Neural cell (in vitro differentiated cells): ENCODE data around the gene OR7G1. TPM values are rescaled to one million over a fixed set of nuclear protein-coding genes. Genes with fewer than 3 reads are reported as not detected.

Source experiments
- H2AFZ ChIP-seq: fragments of 200-600, 300-800 bp; sonication (generic), shearing (Covaris generic); 2 replicates; pipeline ENCODE4 v1.6.0; 2014; ENCODE audit warnings: low read depth, mild to moderate bottlenecking, antibody characterized with exemption, low read length, moderate library complexity
- H3F3A ChIP-seq: fragments of 200-600 bp; shearing (Covaris generic); 2 replicates; pipeline ENCODE4 v1.6.1; 2016; ENCODE audit warnings: mild to moderate bottlenecking, moderate library complexity, mixed read lengths, antibody characterized with exemption, low read length; ENCODE audit not compliant: insufficient read depth, poor library complexity, severe bottlenecking
- H3K27ac ChIP-seq: fragments of 200-600, 300-800 bp; sonication (generic), shearing (Covaris generic); 2 replicates; pipeline ENCODE4 v1.5.1; 2014; ENCODE audit warnings: mild to moderate bottlenecking, low read length, moderate library complexity
- H3K27me3 ChIP-seq: fragments of 300-800, 200-600 bp; sonication (generic), shearing (Covaris generic); 2 replicates; pipeline ENCODE4 v1.6.0; 2014; ENCODE audit warnings: mild to moderate bottlenecking, low read depth, low read length, moderate library complexity; ENCODE audit not compliant: insufficient read depth
- H3K36me3 ChIP-seq: fragments of 300-800, 200-600 bp; sonication (generic), shearing (Covaris generic); 2 replicates; pipeline ENCODE4 v1.5.1; 2014; ENCODE audit warnings: mild to moderate bottlenecking, antibody characterized with exemption, low read length, moderate library complexity; ENCODE audit not compliant: insufficient read depth
- H3K4me2 ChIP-seq: fragments of 300-800, 200-600 bp; sonication (generic), shearing (Covaris generic); 2 replicates; pipeline ENCODE4 v1.6.0; 2014; ENCODE audit warnings: mild to moderate bottlenecking, low read length
- H3K4me3 ChIP-seq: fragments of 300-800, 200-600 bp; sonication (generic), shearing (Covaris generic); 2 replicates; pipeline ENCODE4 v1.5.1; 2014; ENCODE audit warnings: mild to moderate bottlenecking, low read length, moderate library complexity
- H3K79me2 ChIP-seq: fragments of 200-600 bp; shearing (Covaris generic); replicated peaks from 2 replicates; pipeline ENCODE4 v1.6.0; 2014; ENCODE audit warnings: mild to moderate bottlenecking, low read length, moderate library complexity; ENCODE audit not compliant: insufficient read depth
- H3K9ac ChIP-seq: fragments of 300-800, 200-600 bp; sonication (generic), shearing (Covaris generic); 2 replicates; pipeline ENCODE4 v1.6.1; 2016; ENCODE audit warnings: mild to moderate bottlenecking, low read length, mixed read lengths
- H3K9me2 ChIP-seq: fragments of 200-600 bp; shearing (Covaris generic); 2 replicates; pipeline ENCODE4 v1.6.1; 2016; ENCODE audit warnings: mild to moderate bottlenecking, low read length, mixed read lengths; ENCODE audit not compliant: insufficient read depth
- H3K9me3 ChIP-seq: fragments of 200-600, 300-800 bp; sonication (generic), shearing (Covaris generic); 2 replicates; pipeline ENCODE4 v1.6.1; 2016; ENCODE audit warnings: mild to moderate bottlenecking, mixed run types, low read length, moderate library complexity, mixed read lengths
- H4K20me1 ChIP-seq: fragments of 200-600 bp; shearing (Covaris generic); 2 replicates; pipeline ENCODE4 v1.6.1; 2016; ENCODE audit warnings: mild to moderate bottlenecking, mixed run types; ENCODE audit not compliant: insufficient read depth
- EP300 ChIP-seq: fragments of 450-650 bp; conservative IDR thresholded peaks from 2 replicates; pipeline ENCODE4 v1.6.1; 2014; ENCODE audit warnings: antibody characterized with exemption, mild to moderate bottlenecking, moderate library complexity; ENCODE audit not compliant: poor library complexity, severe bottlenecking
- EZH2 ChIP-seq: fragments of 200-600, 300-800 bp; shearing (Covaris generic), sonication (generic); IDR thresholded peaks from 2 replicates; pipeline ENCODE4 v1.6.1; 2014; ENCODE audit warnings: antibody characterized with exemption, low read length, borderline replicate concordance, mild to moderate bottlenecking; ENCODE audit not compliant: insufficient read depth, poor library complexity, severe bottlenecking
- MXI1 ChIP-seq: fragments of 450-650 bp; conservative IDR thresholded peaks from 2 replicates; pipeline ENCODE4 v1.6.1; 2014; ENCODE audit warnings: antibody characterized with exemption, mild to moderate bottlenecking; ENCODE audit not compliant: poor library complexity, severe bottlenecking
- POLR2AphosphoS5 ChIP-seq: IDR thresholded peaks from 2 replicates; pipeline ENCODE4 v1.6.1; 2012
- RAD21 ChIP-seq: fragments of 450-650 bp; conservative IDR thresholded peaks from 2 replicates; pipeline ENCODE4 v1.6.1; 2014; ENCODE audit warnings: antibody characterized with exemption, mild to moderate bottlenecking, moderate library complexity
- REST ChIP-seq: IDR thresholded peaks from 2 replicates; pipeline ENCODE4 v1.6.1; 2012; ENCODE audit warnings: borderline replicate concordance
- SMC3 ChIP-seq: fragments of 450-650 bp; conservative IDR thresholded peaks from 2 replicates; pipeline ENCODE4 v1.6.1; 2014; ENCODE audit warnings: antibody characterized with exemption, mild to moderate bottlenecking, moderate library complexity; ENCODE audit not compliant: poor library complexity
- TAF1 ChIP-seq: IDR thresholded peaks from 2 replicates; pipeline ENCODE4 v1.6.1; 2012; ENCODE audit warnings: low read depth
- polyA plus RNA-seq: library from polyadenylated mRNA; depleted of rRNA; stranded (reverse); fragments of >200 nt; gene quantifications from 2 replicates; pipeline ENCODE4 v1.2.3, GENCODE V29; 2014
- TF ChIP-seq, protein P1 (sequence below): fragments of 450-650 bp; IDR thresholded peaks from 2 replicates; pipeline ENCODE4 v1.5.1; 2014; ENCODE audit warnings: antibody characterized with exemption, mild to moderate bottlenecking, moderate library complexity; ENCODE audit not compliant: poor library complexity, severe bottlenecking

Gene OR7G1
- polyA plus RNA-seq, 1 donor from 2014 or later, result not detected

GRCh38 chr19:9128171-9128570 is 12.6 kb upstream of the OR7G1 start:
- no peak overlapping the region for H3K4me2 ChIP-seq
- H3K27me3 ChIP-seq, result no peaks in the 10 kb centered on the region
- no peaks in the 10 kb centered on the region for H3K9me3 ChIP-seq
- H4K20me1 ChIP-seq, result no peaks in the 10 kb centered on the region
- no peaks in the 10 kb centered on the region for H3K79me2 ChIP-seq
- H3F3A ChIP-seq, result no peaks in the 10 kb centered on the region
- no peak overlapping the region for H3K4me3 ChIP-seq
- TF ChIP-seq, protein P1, sequence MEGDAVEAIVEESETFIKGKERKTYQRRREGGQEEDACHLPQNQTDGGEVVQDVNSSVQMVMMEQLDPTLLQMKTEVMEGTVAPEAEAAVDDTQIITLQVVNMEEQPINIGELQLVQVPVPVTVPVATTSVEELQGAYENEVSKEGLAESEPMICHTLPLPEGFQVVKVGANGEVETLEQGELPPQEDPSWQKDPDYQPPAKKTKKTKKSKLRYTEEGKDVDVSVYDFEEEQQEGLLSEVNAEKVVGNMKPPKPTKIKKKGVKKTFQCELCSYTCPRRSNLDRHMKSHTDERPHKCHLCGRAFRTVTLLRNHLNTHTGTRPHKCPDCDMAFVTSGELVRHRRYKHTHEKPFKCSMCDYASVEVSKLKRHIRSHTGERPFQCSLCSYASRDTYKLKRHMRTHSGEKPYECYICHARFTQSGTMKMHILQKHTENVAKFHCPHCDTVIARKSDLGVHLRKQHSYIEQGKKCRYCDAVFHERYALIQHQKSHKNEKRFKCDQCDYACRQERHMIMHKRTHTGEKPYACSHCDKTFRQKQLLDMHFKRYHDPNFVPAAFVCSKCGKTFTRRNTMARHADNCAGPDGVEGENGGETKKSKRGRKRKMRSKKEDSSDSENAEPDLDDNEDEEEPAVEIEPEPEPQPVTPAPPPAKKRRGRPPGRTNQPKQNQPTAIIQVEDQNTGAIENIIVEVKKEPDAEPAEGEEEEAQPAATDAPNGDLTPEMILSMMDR, result no peak
- TF ChIP-seq REST (no peak), EZH2 (no peak), POLR2AphosphoS5 (no peak), RAD21 (no peak), MXI1 (no peak), TAF1 (no peak), EP300 (no peak), SMC3 (no peak)
- H3K36me3 ChIP-seq, result no peaks in the 10 kb centered on the region
- H2AFZ ChIP-seq, result no peak overlapping the region
- no peak overlapping the region for H3K27ac ChIP-seq
- no peak overlapping the region for H3K9ac ChIP-seq
- H3K9me2 ChIP-seq, result no peaks in the 10 kb centered on the region

DNA sequence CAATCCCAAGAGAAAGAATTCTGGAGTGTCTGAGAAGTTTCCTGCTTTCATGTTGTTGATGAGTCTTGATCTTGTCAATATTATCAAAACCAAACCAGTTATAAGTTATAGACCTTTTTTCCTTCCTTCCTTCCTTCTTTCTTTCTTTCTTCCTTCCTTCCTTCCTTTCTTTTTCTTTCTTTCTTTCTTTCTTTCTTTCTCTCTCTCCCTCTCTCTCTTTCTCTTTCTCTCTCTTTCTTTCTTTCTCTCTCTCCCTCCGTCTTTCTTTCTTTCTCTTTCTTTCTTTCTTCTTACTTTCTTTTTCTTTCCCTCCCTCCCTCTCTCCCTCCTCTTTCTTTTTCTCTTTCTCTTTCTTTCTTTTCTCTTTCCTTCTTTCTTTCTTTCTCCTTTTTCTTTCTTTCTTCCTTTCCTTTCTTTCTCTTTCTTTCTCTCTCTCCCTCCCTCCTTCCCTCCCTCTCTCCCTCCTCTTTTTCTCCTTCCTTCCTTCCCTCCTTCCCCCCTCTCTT is 11.4 kb upstream of the OR7G1 start, which contains the start of gene OR7G3:
Gene OR7G3, minus strand, starts transcription at position 51 of the 506 bp plus-strand sequence. Its CDS starts 0 bp downstream, at position 51.
- Histone ChIP-seq H3K9me2 (no peaks in the 10 kb centered on the region), H4K20me1 (no peaks in the 10 kb centered on the region), H3K36me3 (no peaks in the 10 kb centered on the region), H3K4me2 (no peak within 1 kb of the TSS), H3K4me3 (no peak within 1 kb of the TSS), H3F3A (no peaks in the 10 kb centered on the region), H2AFZ (no peak within 1 kb of the TSS), H3K79me2 (no peaks in the 10 kb centered on the region), H3K9ac (no peak within 1 kb of the TSS), H3K27ac (no peak within 1 kb of the TSS), H3K27me3 (no peaks in the 10 kb centered on the region), H3K9me3 (no peaks in the 10 kb centered on the region)
- TF ChIP-seq TAF1, result no peak
- no peak for TF ChIP-seq RAD21
- TF ChIP-seq, protein P1, result no peak
- no peak for TF ChIP-seq MXI1
- TF ChIP-seq EP300, result no peak
- no peak for TF ChIP-seq POLR2AphosphoS5
- no peak for TF ChIP-seq EZH2
- TF ChIP-seq SMC3, result no peak
- TF ChIP-seq REST, result no peak
